ENCODE measurements around the gene COL13A1. TPM values are rescaled to one million over a fixed set of nuclear protein-coding genes. Genes with fewer than 3 reads are reported as not detected.

The COL13A1 gene
- total and polyA plus RNA-seq, 7 donors: 0.69 to 5.7 (median 2.9) TPM

GRCh38 chr10:69849825-69850224, 48.1 kb downstream of the COL13A1 start:
- 80 to 88% methylated on average over 7 of the region's 7 CpGs for WGBS, 2 donors
- DNase-seq: no peak
- Histone ChIP-seq H3K9me3 (no peaks in the 10 kb centered on the region), H3K27ac (no peak overlapping the region), H3K36me3 (no peaks in the 10 kb centered on the region), H3K4me1 (peaks cover 0 to 46% (median 31%) of the 10 kb centered on the region in 4 donors), H3K4me3 (no peak overlapping the region), H3K27me3 (no peaks in the 10 kb centered on the region)
- intact Hi-C loops (cut with DNase I): no loop called here
- no peak for TF ChIP-seq POLR2A (IDR thresholded peaks at IDR 0.05)
- no peak for TF ChIP-seq CTCF (IDR thresholded peaks at IDR 0.05)
- TF ChIP-seq EP300 (IDR thresholded peaks at IDR 0.05): no peak
- no peak for TF ChIP-seq POLR2AphosphoS5 (IDR thresholded peaks at IDR 0.05)

- DNase-seq: no peak
- H3K4me1 ChIP-seq: peaks cover 0 to 43% (median 29%) of the 10 kb centered on the region in 4 donors
- no peak for TF ChIP-seq POLR2A (IDR thresholded peaks at IDR 0.05)
- no peak for TF ChIP-seq EP300 (IDR thresholded peaks at IDR 0.05)
- no peak for TF ChIP-seq POLR2AphosphoS5 (IDR thresholded peaks at IDR 0.05)
- TF ChIP-seq CTCF (IDR thresholded peaks at IDR 0.05): no peak
- no peak overlapping the region for H3K27ac ChIP-seq
- intact Hi-C loops (cut with DNase I): no loop called here
- WGBS, 2 donors: 74 to 84% methylated on average over 6 of the region's 6 CpGs
- no peaks in the 10 kb centered on the region for H3K9me3 ChIP-seq
- H3K4me3 ChIP-seq: no peak overlapping the region
- H3K27me3 ChIP-seq: no peaks in the 10 kb centered on the region
- no peaks in the 10 kb centered on the region for H3K36me3 ChIP-seq
Measured at GRCh38 chr10:69850440-69850839, 48.7 kb downstream of the COL13A1 start.

- intact Hi-C loops (cut with DNase I): no loop called here
- H3K4me1 ChIP-seq: peaks cover 0 to 35% (median 20%) of the 10 kb centered on the region in 4 donors
- 93 to 95% methylated on average over 1 of the region's 1 CpG for WGBS, 2 donors
Measured at GRCh38 chr10:69851306-69851705, 49.6 kb downstream of the COL13A1 start.

GRCh38 chr10:69853064-69853463, 51.4 kb downstream of the COL13A1 start:
- no peak for TF ChIP-seq POLR2A (IDR thresholded peaks at IDR 0.05)
- no peak for TF ChIP-seq POLR2AphosphoS5 (IDR thresholded peaks at IDR 0.05)
- no peak for TF ChIP-seq CTCF (IDR thresholded peaks at IDR 0.05)
- no peak for TF ChIP-seq EP300 (IDR thresholded peaks at IDR 0.05)
- no peaks in the 10 kb centered on the region for H3K36me3 ChIP-seq
- WGBS, 2 donors: 84 to 86% methylated on average over 7 of the region's 7 CpGs
- H3K9me3 ChIP-seq: no peaks in the 10 kb centered on the region
- H3K4me3 ChIP-seq: no peak overlapping the region
- intact Hi-C loops (cut with DNase I): no loop called here
- DNase-seq: no peak
- H3K27me3 ChIP-seq: no peaks in the 10 kb centered on the region
- peaks cover 0 to 18% (median 2%) of the 10 kb centered on the region in 4 donors for H3K4me1 ChIP-seq
- H3K27ac ChIP-seq: no peak overlapping the region

More at GRCh38 chr10:69851306-69851705, 49.6 kb downstream of the COL13A1 start:
- no peaks in the 10 kb centered on the region for H3K36me3 ChIP-seq
- H3K4me3 ChIP-seq: no peak overlapping the region
- H3K27ac ChIP-seq: no peak overlapping the region
- no peaks in the 10 kb centered on the region for H3K27me3 ChIP-seq
- no peak for DNase-seq
- no peak for TF ChIP-seq CTCF (IDR thresholded peaks at IDR 0.05)
- TF ChIP-seq POLR2AphosphoS5 (IDR thresholded peaks at IDR 0.05): no peak
- no peak for TF ChIP-seq POLR2A (IDR thresholded peaks at IDR 0.05)
- TF ChIP-seq EP300 (IDR thresholded peaks at IDR 0.05): no peak
- no peaks in the 10 kb centered on the region for H3K9me3 ChIP-seq
